H1 (cell line): ENCODE data around the gene RNF130. TPM values are rescaled to one million over a fixed set of nuclear protein-coding genes. Genes with fewer than 3 reads are reported as not detected.
A peak's percentile ranks its signal among the peaks of the same experiment; 100 is the strongest.

Experiments used
- CTCF ChIA-PET: fragments of 300-600 bp; sonication (Branson Sonifier 250); formaldehyde crosslinking; loops from one replicate; lab custom pipeline; 2021; ENCODE audit not compliant: partially characterized antibody; lab: Charles Lee
- POLR2A ChIA-PET: fragments of 300-600 bp; sonication (Branson Sonifier 250); formaldehyde crosslinking; loops from one replicate; lab custom pipeline; 2021; ENCODE audit warnings: inconsistent platforms; ENCODE audit not compliant: partially characterized antibody; lab: Charles Lee
- DNase-seq, 2 experiments: peaks; one replicate each; pipeline versions ENCODE4 v3.0.0 to v3.0.0-alpha.2; 2010 to 2022; ENCODE audit warnings: low spot score in 2 of 2, low read depth in 1 of 2, mixed read lengths in 1 of 2
- FAIRE-seq: peaks from 2 replicates; lab custom pipeline; 2011; peaks lifted over from hg19 to GRCh38; lab: Jason Lieb, UNC
- H2AFZ ChIP-seq: 2 replicates; pipeline ENCODE4 v1.8.1; 2012; ENCODE audit warnings: low read length, inconsistent platforms
- H2AK5ac ChIP-seq: 2 replicates; pipeline ENCODE4 v1.6.1; 2013; ENCODE audit warnings: low read depth, low read length
- H2BK120ac ChIP-seq: replicated peaks from 2 replicates; pipeline ENCODE3; 2013; ENCODE audit warnings: low read depth, low read length, inconsistent platforms
- H2BK12ac ChIP-seq: 2 replicates; pipeline ENCODE4 v1.6.1; 2013; ENCODE audit warnings: low read depth, low read length
- H2BK15ac ChIP-seq: 2 replicates; pipeline ENCODE4 v1.6.1; 2013; ENCODE audit warnings: low read length
- H2BK20ac ChIP-seq: 2 replicates; pipeline ENCODE4 v1.6.1; 2013; ENCODE audit warnings: low read length
- H2BK5ac ChIP-seq: 2 replicates; pipeline ENCODE4 v1.6.1; 2013; ENCODE audit warnings: low read depth, low read length
- H3K14ac ChIP-seq: 2 replicates; pipeline ENCODE4 v1.6.1; 2013; ENCODE audit warnings: inconsistent platforms; ENCODE audit not compliant: insufficient read length
- H3K18ac ChIP-seq: 2 replicates; pipeline ENCODE4 v1.6.1; 2013; ENCODE audit warnings: low read length; ENCODE audit errors: extremely low read depth
- H3K23ac ChIP-seq: 2 replicates; pipeline ENCODE4 v1.6.1; 2013; ENCODE audit warnings: inconsistent platforms; ENCODE audit not compliant: insufficient read length
- H3K23me2 ChIP-seq: 2 replicates; pipeline ENCODE4 v1.6.1; 2013; ENCODE audit warnings: low read depth, low read length
- H3K27ac ChIP-seq: 2 replicates; pipeline ENCODE4 v1.6.1; 2011; ENCODE audit warnings: low read depth, low read length, inconsistent platforms
- H3K27me3 ChIP-seq, 4 experiments: replicated peaks in 1 of 4; 1 replicate in 1 of 4; 2 replicates in 3 of 4; pipeline versions ENCODE4 v1.6.1 to v1.8.1; 2011 to 2013; ENCODE audit warnings: low read length in 3 of 4, mild to moderate bottlenecking in 3 of 4, inconsistent platforms in 2 of 4, mixed read lengths in 2 of 4, moderate library complexity in 1 of 4; ENCODE audit not compliant: control insufficient read depth in 3 of 4, insufficient read depth in 3 of 4; ENCODE audit errors: extremely low read depth in 1 of 4
- H3K36me3 ChIP-seq, 4 experiments: 2 replicates each; pipeline versions ENCODE4 v1.6.1 to v1.8.1; 2011 to 2013; ENCODE audit warnings: mild to moderate bottlenecking in 4 of 4, low read length in 3 of 4, moderate library complexity in 2 of 4, control low read depth in 1 of 4, inconsistent platforms in 1 of 4; ENCODE audit not compliant: insufficient read depth in 4 of 4, control insufficient read depth in 2 of 4
- H3K4ac ChIP-seq: replicated peaks from 2 replicates; pipeline ENCODE3; 2013; ENCODE audit warnings: low read length, low read depth, mixed read lengths, inconsistent platforms; ENCODE audit not compliant: insufficient read length
- H3K4me1 ChIP-seq, 4 experiments: replicated peaks in 1 of 4; 1 replicate in 1 of 4; 2 replicates in 3 of 4; pipeline versions ENCODE4 v1.6.1 to v1.8.1; 2011 to 2013; ENCODE audit warnings: low read length in 3 of 4, inconsistent platforms in 2 of 4, mixed read lengths in 1 of 4; ENCODE audit not compliant: insufficient read depth in 4 of 4, control insufficient read depth in 3 of 4
- H3K4me2 ChIP-seq, 2 experiments: 2 replicates each; pipeline versions ENCODE4 v1.6.1 to v1.8.1; 2011 to 2013; ENCODE audit warnings: low read depth in 2 of 2, low read length in 2 of 2, control low read depth in 1 of 2, inconsistent platforms in 1 of 2, mild to moderate bottlenecking in 1 of 2; ENCODE audit not compliant: insufficient read depth in 1 of 2
- H3K4me3 ChIP-seq, 4 experiments: fragments of 200-600, 300-600 bp in 1 of 4; sonication (generic), shearing (Covaris generic), sonication (Bioruptor Twin) in 1 of 4; 2 replicates each; pipeline versions ENCODE4 v1.5.1 to v1.8.1; 2011 to 2016; ENCODE audit warnings: low read length in 4 of 4, low read depth in 3 of 4, control low read depth in 2 of 4, inconsistent platforms in 2 of 4, mild to moderate bottlenecking in 2 of 4, mixed read lengths in 1 of 4, moderate library complexity in 1 of 4; ENCODE audit not compliant: insufficient read depth in 2 of 4; ENCODE audit errors: extremely low read depth in 1 of 4
- H3K56ac ChIP-seq: replicated peaks from 2 replicates; pipeline ENCODE3; 2013; ENCODE audit warnings: low read depth, mild to moderate bottlenecking, mixed read lengths, low read length, inconsistent platforms; ENCODE audit not compliant: insufficient read length
- H3K79me1 ChIP-seq: 2 replicates; pipeline ENCODE4 v1.6.1; 2013; ENCODE audit warnings: low read depth, low read length, control low read depth
- H3K79me2 ChIP-seq, 2 experiments: 2 replicates each; pipeline versions ENCODE4 v1.6.1 to v1.8.1; 2012 to 2013; ENCODE audit warnings: low read length in 2 of 2, mild to moderate bottlenecking in 2 of 2, inconsistent platforms in 1 of 2; ENCODE audit not compliant: insufficient read depth in 2 of 2, control insufficient read depth in 1 of 2
- H3K9ac ChIP-seq, 4 experiments: replicated peaks in 1 of 4; 1 replicate in 1 of 4; 2 replicates in 3 of 4; pipeline versions ENCODE4 v1.6.1 to v1.8.1; 2011 to 2013; ENCODE audit warnings: low read depth in 3 of 4, low read length in 3 of 4, control low read depth in 2 of 4, mild to moderate bottlenecking in 2 of 4, moderate library complexity in 2 of 4, inconsistent platforms in 1 of 4; ENCODE audit errors: extremely low read depth in 1 of 4
- H3K9me3 ChIP-seq, 2 experiments: 2 replicates each; pipeline versions ENCODE4 v1.6.1 to v1.8.1; 2012 to 2013; ENCODE audit warnings: mild to moderate bottlenecking in 2 of 2, moderate library complexity in 2 of 2, control low read depth in 1 of 2, inconsistent platforms in 1 of 2, low read depth in 1 of 2, low read length in 1 of 2, mixed read lengths in 1 of 2; ENCODE audit not compliant: insufficient read depth in 2 of 2
- H4K20me1 ChIP-seq, 2 experiments: replicated peaks in 1 of 2; 2 replicates each; pipeline versions ENCODE3 to v1.8.1; 2011 to 2013; ENCODE audit warnings: inconsistent platforms in 2 of 2, low read length in 2 of 2, mild to moderate bottlenecking in 1 of 2; ENCODE audit not compliant: insufficient read depth in 2 of 2, control insufficient read depth in 1 of 2
- H4K5ac ChIP-seq: 2 replicates; pipeline ENCODE4 v1.6.1; 2013; ENCODE audit warnings: low read length, low read depth, mixed read lengths, inconsistent platforms; ENCODE audit not compliant: insufficient read length
- H4K8ac ChIP-seq: 2 replicates; pipeline ENCODE4 v1.8.0; 2013; ENCODE audit warnings: mild to moderate bottlenecking, moderate library complexity, low read length, inconsistent platforms; ENCODE audit not compliant: insufficient read depth; ENCODE audit errors: extremely low read depth
- H4K91ac ChIP-seq: replicated peaks from 2 replicates; pipeline ENCODE3; 2013; ENCODE audit warnings: low read length, mixed read lengths, inconsistent platforms; ENCODE audit not compliant: insufficient read length
- BACH1 ChIP-seq: IDR thresholded peaks from 2 replicates; pipeline ENCODE4 v1.6.1; 2012; ENCODE audit warnings: low read length, improper control_type of control experiment
- CEBPB ChIP-seq: IDR thresholded peaks from 2 replicates; pipeline ENCODE4 v1.6.1; 2012; ENCODE audit warnings: low read depth, low read length
- JUND ChIP-seq: IDR thresholded peaks from 2 replicates; pipeline ENCODE4 v1.6.1; 2011; ENCODE audit warnings: mild to moderate bottlenecking, improper control_type of control experiment, low read length
- KDM1A ChIP-seq: fragments of 200-600, 300-600 bp; sonication (generic); IDR thresholded peaks from 2 replicates; pipeline ENCODE4 v1.7.1; 2016; ENCODE audit warnings: mild to moderate bottlenecking, low read length, borderline replicate concordance
- KDM5A ChIP-seq: fragments of 200-600 bp; IDR thresholded peaks from 2 replicates; pipeline ENCODE4 v1.7.1; 2012; ENCODE audit warnings: mild to moderate bottlenecking, low read length, inconsistent platforms, mixed read lengths
- MAFK ChIP-seq: IDR thresholded peaks from 2 replicates; pipeline ENCODE4 v1.6.1; 2012; ENCODE audit warnings: low read depth, mild to moderate bottlenecking, improper control_type of control experiment, low read length
- NANOG ChIP-seq: IDR thresholded peaks from 2 replicates; pipeline ENCODE4 v1.6.1; 2011; ENCODE audit warnings: low read length, low read depth, mild to moderate bottlenecking, inconsistent platforms; ENCODE audit not compliant: insufficient read depth, poor library complexity, severe bottlenecking
- NRF1 ChIP-seq: IDR thresholded peaks from 2 replicates; pipeline ENCODE4 v1.6.1; 2011; ENCODE audit warnings: mild to moderate bottlenecking, low read depth, low read length, improper control_type of control experiment
- POLR2A ChIP-seq, 2 experiments: IDR thresholded peaks; 1 replicate in 1 of 2; 2 replicates in 1 of 2; pipeline ENCODE4 v1.6.1; 2011; ENCODE audit warnings: low read depth in 2 of 2, low read length in 2 of 2, mild to moderate bottlenecking in 2 of 2; ENCODE audit errors: control extremely low read depth in 1 of 2
- POU5F1 ChIP-seq: IDR thresholded peaks from 2 replicates; pipeline ENCODE4 v1.6.1; 2011; ENCODE audit warnings: low read depth, mild to moderate bottlenecking, low read length, moderate library complexity
- RFX5 ChIP-seq: IDR thresholded peaks from 2 replicates; pipeline ENCODE4 v1.6.1; 2011; ENCODE audit warnings: low read depth, low read length, improper control_type of control experiment, borderline replicate concordance
- SRF ChIP-seq: IDR thresholded peaks from 2 replicates; pipeline ENCODE4 v1.6.1; 2011; ENCODE audit warnings: mild to moderate bottlenecking, low read depth, low read length, moderate library complexity
- whole genome bisulfite sequencing, 2 experiments: shearing (Covaris generic) in 1 of 2; methylation state at CpG; one replicate each; pipeline versions ENCODE4 v1.1.6 to v1.1.7; 2013 to 2015; ENCODE audit warnings: low lambda C conversion rate in 2 of 2, mixed read lengths in 2 of 2, inconsistent platforms in 1 of 2, low coverage in 1 of 2, missing lambda C conversion rate in 1 of 2; ENCODE audit not compliant: insufficient replicate concordance in 2 of 2, insufficient coverage in 1 of 2, insufficient read length in 1 of 2; ENCODE audit errors: extremely low coverage in 1 of 2, missing lambda C conversion rate in 1 of 2; 5-methylcytosine and 5-hydroxymethylcytosine counted together
- polyA plus RNA-seq, 7 experiments: library from polyadenylated mRNA; depleted of rRNA in 3 of 7; stranded (reverse) in 5 of 7; unstranded in 2 of 7; fragments of >200 nt in 5 of 7; fragments of 200-250 nt in 2 of 7; gene quantifications; 1 replicate in 5 of 7; 2 replicates in 1 of 7; 4 replicates in 1 of 7; pipeline versions ENCODE4 v1.2.1 to v1.2.3, GENCODE V29; 2011 to 2013; ENCODE audit warnings: missing spikeins in 2 of 7, mixed read lengths in 2 of 7
- total RNA-seq: library from RNA; stranded (reverse); fragmentation: NEBNext Ultra II Directional; extraction: Animal tissue kit (Norgen Biotek cat#: 25700); gene quantifications from 2 replicates; pipeline ENCODE4 v1.2.1, GENCODE V29; 2021
- TF ChIP-seq, protein P1 (sequence below): IDR thresholded peaks from 2 replicates; pipeline ENCODE4 v1.6.1; 2012; ENCODE audit warnings: inconsistent platforms

RNF130 gene
- total and polyA plus RNA-seq, 2 of the 8 experiments (the other 6 are each of a cell fraction or from before 2014, with no cell fraction given), result 65.1 to 70.0 TPM

DNA sequence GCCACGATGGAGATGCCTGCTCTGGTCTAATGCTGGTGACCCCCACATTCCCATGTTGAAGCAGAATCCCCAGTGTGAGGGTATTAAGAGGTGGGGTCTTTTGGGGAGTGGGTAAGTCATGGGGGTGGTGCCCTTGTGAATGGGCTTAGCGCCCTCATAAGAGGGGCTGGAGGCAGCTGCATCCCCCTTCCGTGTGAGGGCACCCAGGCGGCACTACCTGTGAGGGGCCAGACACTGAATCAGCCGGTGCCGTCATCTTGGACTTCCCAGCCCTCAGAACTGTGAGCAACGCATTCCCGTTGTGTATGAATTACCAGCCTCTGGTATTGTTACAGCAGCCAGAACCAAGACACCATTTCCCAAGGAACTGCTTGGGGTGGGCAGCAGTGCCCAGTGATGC lies 27.0 kb upstream of the RNF130 start:
- no peak overlapping the region for H3K14ac ChIP-seq
- H3K4me2 ChIP-seq, result no peak overlapping the region
- H3K23me2 ChIP-seq, result no peaks in the 10 kb centered on the region
- WGBS, 2 experiments, result 89% methylated on average over 8 of the region's 8 CpGs; no CpG with 5 or more reads in 1 of the 2 experiments
- no peaks in the 10 kb centered on the region for H3K4me1 ChIP-seq
- ChIA-PET POLR2A (interaction anchor here (1.6 kb wide), 1 partner anchor 15 kb away, joined by 4 read pairs; no protein-coding TSS in a partner anchor), CTCF (interaction anchor here (0.8 kb wide), 1 partner anchor 18 kb away, joined by 3 read pairs; no protein-coding TSS in a partner anchor)
- FAIRE-seq, result no peak
- H3K9me3 ChIP-seq, result 0 out of 4 replicates have a peak, but pooled peaks cover 0 to 3% of the 10 kb centered on the region in 2 experiments
- H3K36me3 ChIP-seq, result no peaks in the 10 kb centered on the region
- H2BK5ac ChIP-seq, result no peak overlapping the region
- H2BK15ac ChIP-seq, result no peak overlapping the region
- no peak overlapping the region for H2BK12ac ChIP-seq
- H3K23ac ChIP-seq, result no peak overlapping the region
- H4K91ac ChIP-seq, result no peak overlapping the region
- no peak for DNase-seq
- no peak overlapping the region for H3K56ac ChIP-seq
- H3K27me3 ChIP-seq, result no peaks in the 10 kb centered on the region
- H2BK120ac ChIP-seq, result no peak overlapping the region
- H3K4ac ChIP-seq, result no peak overlapping the region
- no peak overlapping the region for H3K4me3 ChIP-seq
- no peak overlapping the region for H4K5ac ChIP-seq
- no peak overlapping the region for H3K27ac ChIP-seq
- H3K79me2 ChIP-seq, result no peaks in the 10 kb centered on the region
- no peak overlapping the region for H3K9ac ChIP-seq
- H4K20me1 ChIP-seq, result no peaks in the 10 kb centered on the region
- H4K8ac ChIP-seq, result peak overlapping the region; percentile 51; the same call in 1 of the 2 replicates
- H2AK5ac ChIP-seq, result no peak overlapping the region
- H2AFZ ChIP-seq, result no peak overlapping the region
- no peaks in the 10 kb centered on the region for H3K79me1 ChIP-seq
- H3K18ac ChIP-seq, result no peak overlapping the region
- no peak overlapping the region for H2BK20ac ChIP-seq
- TF ChIP-seq, protein P1, sequence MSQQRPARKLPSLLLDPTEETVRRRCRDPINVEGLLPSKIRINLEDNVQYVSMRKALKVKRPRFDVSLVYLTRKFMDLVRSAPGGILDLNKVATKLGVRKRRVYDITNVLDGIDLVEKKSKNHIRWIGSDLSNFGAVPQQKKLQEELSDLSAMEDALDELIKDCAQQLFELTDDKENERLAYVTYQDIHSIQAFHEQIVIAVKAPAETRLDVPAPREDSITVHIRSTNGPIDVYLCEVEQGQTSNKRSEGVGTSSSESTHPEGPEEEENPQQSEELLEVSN, result no peak
- no peak for TF ChIP-seq NRF1
- TF ChIP-seq RFX5, result no peak
- TF ChIP-seq POU5F1, result no peak
- no peak for TF ChIP-seq BACH1
- TF ChIP-seq SRF, result no peak
- no peak for TF ChIP-seq KDM1A
- TF ChIP-seq JUND, result no peak
- TF ChIP-seq KDM5A, result no peak
- no peak for TF ChIP-seq NANOG
- TF ChIP-seq MAFK, result no peak
- no peak for TF ChIP-seq CEBPB
- TF ChIP-seq POLR2A (IDR thresholded peaks at IDR 0.05; ENCODE audit: control extremely low read depth in 1 of 2, low read depth in 2 of 2, low read length in 2 of 2), result no peak
